GM18867 (cell line): ENCODE measurements around the gene DAPL1.

Source experiments
- ATAC-seq: cut with Tn5 transposase; IDR thresholded peaks from one replicate; pipeline ENCODE4 v1.9.1; 2021; ENCODE audit warnings: mild to moderate bottlenecking, moderate library complexity; ENCODE audit not compliant: unreplicated experiment

Gene DAPL1, protein sequence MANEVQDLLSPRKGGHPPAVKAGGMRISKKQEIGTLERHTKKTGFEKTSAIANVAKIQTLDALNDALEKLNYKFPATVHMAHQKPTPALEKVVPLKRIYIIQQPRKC

DNA sequence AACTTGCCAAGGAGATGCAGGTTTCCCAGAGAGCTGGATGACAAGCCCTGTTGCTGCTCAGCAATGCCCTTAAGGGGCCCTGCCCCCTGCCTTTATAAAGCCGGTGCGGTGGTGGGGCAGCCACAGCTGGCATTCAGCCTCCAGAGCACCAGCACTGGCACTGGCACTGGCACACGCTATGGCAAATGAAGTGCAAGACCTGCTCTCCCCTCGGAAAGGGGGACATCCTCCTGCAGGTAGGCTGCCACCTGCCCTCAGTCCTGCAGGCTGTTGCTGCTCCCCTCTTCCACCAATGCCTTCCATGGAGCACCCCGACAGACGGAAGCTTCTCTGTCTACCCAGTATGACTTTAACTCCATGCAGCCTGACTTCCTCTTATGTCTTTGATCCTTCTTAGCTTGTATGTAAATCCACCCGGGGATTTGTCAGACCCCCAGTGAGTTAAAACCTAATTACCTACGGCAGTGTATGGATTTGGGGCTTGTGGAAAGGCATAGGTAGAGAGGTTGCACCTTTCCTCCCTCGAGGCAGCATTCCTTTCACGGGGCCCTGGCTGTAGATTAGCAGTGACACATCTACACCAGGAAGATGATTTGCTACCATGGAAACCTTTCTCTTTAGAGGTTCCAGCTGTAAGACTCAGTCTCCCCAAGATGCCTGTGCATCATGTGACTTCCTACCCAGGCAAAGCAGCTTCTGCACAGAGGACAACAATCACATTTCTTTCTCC lies at the start of gene DAPL1:
Gene DAPL1, plus strand, starts transcription at position 123 of the 730 bp plus-strand sequence. Its CDS starts 56 bp downstream, at position 179.
- ATAC-seq = no peak

DNA sequence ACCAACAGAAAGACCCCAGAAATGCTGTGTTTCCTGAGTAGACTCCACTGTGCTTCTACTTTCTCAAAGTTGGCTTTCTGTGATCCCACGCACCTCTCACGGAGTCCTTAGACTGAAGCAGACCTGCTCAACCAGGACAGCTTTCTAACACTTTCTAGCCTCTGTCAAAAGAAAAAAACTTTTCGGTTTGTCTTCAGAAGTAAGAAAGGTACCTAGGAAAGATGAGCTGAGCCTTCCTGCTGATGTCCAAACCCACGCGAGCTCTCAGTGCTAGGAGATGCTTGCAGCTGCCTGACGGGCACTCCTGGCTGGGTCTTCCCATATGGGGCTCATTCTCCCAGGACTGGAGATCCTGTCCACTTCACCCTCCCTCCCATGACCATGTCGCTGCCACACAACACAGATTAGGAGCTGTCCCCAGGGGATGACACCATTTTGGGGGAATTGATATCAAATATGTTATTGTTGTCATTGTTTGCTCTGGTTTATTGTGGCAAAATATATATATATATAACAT lies 49.2 kb upstream of the DAPL1 start:
- peak; percentile 3 for ATAC-seq

DNA sequence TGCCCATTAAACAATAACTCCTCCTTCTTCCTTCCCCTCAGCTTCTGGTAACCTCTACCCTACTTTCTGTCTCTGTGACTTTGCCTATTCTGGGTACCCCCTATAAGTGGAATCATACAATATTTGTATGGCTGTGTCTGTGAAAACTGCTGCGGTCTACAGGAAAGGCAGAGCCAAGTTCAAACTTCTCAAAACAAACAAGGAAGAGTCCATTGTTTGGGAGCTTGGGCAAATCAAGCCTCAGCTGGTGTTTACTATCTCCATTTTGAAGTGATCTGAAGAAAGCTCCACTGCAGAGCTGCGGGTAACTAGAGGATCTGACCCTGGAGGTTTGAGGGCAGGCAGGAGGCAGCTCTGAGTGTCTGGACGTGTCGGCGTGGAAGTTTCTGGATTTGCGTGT lies 48.6 kb upstream of the DAPL1 start:
- ATAC-seq = no peak

DNA sequence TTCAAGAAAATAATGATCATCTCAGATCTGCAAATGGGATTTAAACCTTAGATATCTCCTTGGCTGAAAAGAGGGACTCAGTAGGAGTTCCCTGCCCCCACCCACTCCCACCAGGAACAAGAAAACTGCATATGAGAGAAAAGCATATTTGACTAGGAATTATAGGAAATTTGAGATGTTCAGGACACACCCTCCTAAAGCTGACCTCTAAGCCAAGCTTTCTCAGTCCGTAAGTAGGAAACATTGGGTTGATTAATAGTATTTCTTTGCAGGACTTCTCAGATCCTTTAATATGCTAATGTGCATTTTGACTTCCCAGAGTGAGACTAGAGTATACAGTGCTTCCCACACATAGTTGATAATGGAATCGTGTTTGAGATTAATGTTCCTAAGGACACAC lies 47.8 kb upstream of the DAPL1 start:
- ATAC-seq = no peak

DNA sequence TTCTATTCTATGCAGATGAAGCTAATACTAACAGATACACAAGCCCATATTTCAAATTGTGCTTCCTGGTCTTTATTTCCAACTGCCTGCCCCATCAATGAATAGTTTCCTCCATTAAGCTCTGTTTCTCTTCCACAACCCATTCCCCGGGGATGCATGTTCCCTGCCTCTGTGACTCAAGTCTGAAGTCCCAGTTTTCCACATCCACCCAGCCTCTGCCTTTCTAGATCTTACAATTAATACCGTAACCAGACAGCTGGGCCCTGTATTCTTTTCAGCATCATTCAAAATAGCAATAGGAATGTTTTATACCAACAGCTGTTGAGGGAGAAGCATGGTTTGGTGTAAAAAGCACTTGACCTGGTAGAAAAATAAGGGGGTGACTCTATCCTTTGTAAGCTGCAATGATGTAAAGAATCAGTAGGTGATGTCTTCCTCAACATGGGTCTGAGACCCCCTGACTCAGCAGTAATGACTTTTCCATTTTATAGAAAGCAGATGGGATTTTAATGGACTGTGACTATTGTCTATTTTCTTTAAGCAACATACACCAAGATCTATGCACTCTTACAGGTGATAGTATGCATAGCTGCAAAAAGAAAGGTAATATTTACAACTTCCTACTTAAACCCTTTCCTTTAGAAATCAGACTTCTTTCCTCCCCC lies 46.1 kb upstream of the DAPL1 start:
- no peak for ATAC-seq

DNA sequence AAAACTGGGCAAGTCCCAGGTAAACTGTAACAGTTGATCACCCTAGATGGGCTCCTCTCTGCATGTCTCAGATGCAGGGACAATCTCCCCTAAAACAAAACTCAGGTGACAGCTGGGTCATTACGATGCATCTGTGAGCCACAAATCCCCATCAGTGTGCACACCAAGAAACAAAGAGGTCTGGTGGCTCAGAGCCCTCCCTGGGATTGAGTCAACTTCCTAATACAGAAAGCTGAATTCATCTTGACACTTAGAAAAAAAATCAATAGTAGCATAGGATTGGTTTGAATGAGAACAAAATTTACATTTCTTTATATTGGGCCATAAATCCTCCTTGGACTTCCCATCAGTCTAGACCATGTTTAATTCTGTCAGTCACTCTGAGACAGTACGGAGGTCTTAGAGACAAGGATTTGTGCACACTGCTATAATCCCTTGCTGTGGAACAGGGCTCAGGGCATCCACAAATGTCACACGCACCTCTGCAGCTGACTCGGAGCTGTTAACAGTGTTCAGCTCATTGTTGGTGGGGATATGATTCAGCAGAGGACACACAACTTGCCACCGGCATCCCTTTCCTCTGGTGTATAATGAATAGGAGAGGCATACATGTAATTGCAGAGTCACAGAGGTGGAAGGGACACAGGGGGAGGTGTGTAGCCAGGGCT lies 44.5 kb upstream of the DAPL1 start:
- no peak for ATAC-seq

DNA sequence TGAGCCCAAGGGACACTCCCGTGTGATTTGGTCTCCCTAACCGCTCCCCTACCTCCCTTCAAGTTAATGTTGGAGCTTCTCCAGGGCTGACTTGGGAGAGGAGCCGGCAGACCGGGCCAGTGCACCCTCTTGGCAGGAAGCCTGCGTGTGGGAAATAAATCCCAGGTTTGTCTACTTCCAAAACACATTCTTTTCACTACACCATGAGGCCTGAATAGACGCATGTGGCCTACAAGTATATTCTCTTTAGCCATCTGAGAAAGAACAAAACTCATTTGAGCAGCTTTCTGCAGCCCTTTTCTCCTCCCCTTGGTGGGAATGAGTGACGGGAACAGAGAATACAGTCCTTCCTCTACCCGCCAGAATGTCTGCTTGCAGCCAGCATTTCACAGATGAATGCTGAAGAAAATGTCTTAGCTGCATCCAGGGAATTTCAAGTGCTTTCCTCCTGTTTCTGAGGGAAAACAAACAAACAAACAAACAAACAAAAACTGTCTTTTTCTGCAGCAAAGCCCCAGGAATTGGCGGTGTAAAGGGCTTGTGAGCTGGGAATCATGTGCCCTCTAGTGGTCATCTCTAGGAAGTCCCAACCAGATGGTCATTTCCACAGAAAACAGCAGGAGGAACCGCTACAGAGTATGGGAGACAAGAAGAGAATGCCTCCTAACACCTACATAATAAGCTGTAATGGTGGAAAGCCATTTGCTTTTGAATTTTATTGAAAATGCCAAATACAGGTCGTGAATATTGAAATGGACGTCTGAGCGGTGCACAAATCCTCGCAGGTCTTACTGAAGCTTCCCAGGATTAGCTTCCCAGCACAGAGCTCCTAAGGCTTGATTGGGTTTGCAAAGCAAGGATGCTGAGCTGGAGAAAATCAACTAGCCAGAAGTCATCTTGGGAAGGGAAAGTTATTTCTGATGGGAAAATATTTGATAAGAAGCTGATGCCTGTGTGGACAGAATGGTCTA lies 41.2 kb upstream of the DAPL1 start:
- ATAC-seq = peak; percentile 88

DNA sequence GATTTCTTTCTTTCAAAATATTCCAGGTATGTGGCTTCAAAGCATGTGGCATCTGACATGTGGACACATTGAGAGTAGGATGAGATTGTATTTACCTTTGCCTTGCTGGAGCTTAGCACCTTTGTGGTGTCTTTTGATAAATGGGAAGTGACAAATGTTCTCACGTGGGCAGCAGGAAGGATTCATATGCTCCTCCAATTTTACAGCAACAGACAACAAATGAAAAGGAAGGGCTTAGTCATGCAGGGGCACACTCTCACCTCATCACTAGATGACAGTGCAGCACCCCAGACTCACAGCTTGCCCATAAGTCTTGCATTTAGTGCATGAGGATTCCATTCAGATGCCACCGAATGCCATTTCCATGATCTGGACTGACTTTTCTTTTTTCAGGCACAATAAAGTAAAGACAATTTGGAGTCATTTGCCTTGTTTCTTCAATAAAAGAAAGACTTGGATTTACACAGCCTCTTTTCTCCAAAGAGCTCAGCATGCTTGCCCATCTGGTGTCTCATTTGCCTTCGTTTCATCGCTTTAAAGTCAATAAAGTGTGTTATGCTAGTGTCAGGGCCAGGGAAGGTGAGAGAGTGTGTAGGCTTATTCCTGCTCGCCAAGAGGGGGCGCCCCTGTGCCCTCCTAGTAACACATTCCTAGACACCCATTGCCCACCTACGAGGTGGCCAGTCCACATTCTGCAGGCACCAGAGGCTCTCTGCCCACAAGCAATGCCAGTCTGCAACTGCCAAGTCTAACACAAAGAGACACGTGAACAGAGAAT lies 39.6 kb upstream of the DAPL1 start:
- ATAC-seq = no peak

DNA sequence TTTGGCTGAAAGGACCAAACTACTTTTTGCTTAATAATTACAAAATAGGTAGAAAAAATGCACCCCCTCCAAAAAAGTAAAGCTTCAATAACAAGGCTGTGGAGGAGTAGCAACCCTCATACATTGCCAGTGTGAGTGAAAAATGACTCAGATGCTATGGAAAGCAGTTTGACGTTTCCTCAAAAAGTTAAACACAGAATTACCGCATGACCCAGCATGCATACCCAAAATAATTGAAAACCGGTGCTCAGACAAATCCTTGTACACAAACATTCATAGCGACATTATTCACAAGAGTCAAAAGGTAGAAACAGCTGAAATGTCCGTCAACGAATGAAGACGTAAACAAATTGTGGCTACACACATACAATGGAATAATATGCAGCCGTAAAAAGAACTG lies 38.8 kb upstream of the DAPL1 start:
- no peak for ATAC-seq

DNA sequence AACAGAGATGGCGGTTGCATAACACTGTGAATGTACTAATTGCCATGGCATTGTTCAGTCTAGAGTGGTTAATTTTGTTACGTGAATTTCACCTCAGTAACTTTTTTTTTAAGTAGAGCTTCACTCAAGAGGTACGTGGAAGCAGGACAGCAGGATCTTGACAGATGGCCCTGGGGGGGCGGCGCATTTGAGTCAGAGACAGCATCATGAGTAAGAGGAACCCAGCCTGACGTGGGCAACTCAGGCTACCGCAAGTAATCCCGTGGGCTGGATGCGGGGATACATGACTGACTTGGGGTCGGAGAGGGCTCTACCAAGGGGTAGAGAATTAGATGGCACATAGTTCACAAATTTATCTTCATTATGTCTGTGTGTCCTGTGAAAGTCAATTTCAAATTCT lies 38.1 kb upstream of the DAPL1 start:
- ATAC-seq = no peak

DNA sequence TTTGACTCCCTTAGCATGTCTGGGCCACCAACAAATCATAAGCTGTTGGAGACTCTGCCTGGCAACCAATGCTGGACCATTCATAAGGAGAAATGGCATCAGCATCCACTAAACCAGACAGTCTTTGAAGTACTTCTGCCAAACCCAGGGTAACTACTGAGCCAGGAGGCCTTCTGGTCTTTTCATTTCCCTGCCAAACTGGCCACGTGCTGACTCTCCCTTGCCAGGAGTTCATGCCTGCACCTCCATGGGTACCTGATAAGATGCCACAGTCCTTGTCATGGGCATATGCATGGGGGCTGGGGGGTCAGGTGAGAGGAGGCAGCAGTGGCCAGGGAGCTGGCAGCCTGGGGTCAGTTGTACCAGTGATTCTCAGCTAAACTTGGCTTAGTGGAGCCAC lies 34.2 kb upstream of the DAPL1 start:
- ATAC-seq = no peak

DNA sequence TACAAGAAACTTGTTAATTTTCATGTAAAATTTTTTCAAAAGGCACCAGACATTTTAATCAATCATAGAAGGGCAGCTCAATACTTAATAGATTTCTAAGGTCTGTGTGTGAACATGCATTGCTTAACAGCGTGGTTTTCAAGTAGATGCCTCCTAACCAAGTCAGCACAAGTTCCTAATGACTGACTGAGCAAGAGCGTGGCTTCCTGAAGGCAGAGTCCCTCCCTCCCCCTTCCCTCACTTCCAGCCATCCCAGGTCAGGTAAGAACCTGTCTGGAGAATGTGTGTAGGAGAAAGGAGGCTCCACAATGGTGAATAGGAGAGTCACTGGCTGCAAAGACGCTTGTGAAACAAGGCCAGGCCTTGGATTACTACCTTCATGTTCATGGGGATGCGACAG lies 33.5 kb upstream of the DAPL1 start:
- ATAC-seq = no peak

DNA sequence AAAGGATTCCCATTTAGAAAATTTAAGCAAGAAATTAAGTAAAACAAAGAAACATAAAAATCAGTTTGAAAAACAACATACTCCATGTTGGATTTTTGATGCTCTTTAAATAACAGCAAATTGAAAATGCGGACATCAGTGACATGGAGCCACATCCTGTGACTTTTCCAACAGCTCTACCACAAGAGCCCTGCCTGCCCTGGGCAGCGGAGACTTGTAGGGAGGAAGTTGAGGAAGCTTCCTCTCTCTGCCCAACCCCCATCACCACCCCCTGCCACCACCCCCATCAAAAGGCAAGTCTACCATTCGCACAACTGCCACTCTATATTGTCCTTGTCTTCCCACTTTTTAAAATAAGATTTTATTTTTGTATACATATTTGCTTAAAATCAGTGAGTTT lies 32.8 kb upstream of the DAPL1 start:
- ATAC-seq = no peak

DNA sequence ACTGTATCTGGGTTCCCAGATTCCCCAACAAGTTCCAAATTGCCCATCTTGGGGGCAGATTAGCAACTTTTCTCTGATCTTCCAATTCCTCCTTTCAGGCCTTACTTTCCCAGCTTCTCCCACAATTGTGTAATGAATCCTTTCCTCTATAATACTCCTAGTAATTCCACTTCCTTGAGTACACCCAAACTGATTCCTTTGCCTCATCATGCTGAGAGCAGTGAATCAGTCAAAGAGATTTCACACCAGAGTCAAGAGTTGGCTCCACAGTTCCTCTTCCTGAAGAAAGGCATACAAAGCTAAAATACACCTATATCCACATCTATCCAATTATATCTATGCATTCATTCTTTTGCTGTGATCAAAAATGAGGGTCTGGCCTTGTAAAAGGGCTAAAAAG lies 28.6 kb upstream of the DAPL1 start:
- no peak for ATAC-seq

DNA sequence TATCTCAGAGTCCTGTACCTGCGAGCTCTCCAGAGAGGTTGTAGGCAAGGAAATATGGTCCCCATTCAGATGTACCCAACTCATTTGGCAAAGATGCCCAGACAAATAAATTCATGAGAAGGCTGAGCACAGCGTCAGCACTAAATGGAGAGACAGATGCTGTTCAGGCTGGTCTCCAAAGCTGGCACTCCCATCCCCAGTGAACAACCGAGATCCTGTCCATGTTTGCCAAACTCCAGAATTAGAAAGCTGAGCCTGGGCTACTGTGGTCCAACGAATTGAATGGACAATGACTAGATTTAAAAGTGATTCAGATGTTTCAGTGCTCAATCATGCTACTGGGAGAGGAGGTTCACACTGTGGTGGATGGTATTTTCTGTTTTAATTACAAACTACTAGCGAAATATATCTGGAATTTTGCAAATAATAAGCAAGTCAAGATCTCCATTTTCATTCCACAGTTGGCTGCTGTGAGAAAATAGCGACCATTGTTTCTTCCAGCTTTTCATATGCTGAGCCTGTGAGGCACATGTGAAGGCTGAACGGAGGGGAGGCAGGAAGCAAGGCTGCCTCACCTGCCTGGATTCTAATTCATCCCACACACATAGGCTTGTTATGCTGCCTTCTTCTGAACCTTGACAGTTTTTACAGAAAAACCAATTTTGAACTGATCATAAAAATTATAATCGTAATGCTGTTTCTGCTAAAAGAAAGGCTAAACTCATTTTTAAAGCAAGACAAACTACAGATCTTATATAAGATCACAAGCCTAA lies 22.6 kb upstream of the DAPL1 start:
- no peak for ATAC-seq

DNA sequence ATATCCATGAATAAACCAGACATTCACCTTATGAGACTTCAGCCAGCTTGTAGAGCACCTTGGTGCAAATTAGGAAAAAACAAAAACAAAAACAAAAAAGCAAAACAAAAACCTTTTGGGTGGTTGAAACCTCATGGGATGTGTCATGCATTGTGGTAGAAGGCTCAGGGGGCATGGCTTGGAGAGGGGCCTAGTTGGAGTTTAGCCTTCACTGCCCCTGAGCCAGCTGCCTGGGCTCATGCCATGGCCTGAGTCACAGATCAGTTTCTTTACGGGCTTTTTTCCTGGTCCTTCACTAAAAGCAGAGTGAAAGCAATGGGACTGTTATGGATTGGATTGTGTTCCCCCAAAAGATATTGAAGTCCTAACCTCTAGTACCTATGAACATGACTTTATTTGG lies 22.0 kb upstream of the DAPL1 start:
- ATAC-seq = no peak

DNA sequence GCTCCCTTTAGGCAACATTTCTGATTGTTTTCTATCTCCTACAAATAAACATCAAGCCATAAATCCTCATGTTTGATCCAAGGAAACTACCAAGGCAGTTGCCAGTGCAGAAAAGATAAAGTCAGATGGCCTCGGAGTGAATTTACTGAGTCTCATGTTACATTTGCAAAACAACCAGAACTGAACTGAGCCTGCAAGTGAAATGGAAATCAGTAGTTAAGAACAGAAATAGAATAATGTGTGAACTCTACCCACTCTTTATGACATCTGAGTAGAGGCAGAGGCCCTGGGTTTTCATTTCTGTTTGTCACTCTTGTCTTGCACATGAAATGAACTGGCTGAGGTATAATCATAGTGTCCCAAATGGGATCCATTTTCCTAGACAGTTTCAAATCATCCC lies 20.4 kb upstream of the DAPL1 start:
- peak; percentile 81 for ATAC-seq

DNA sequence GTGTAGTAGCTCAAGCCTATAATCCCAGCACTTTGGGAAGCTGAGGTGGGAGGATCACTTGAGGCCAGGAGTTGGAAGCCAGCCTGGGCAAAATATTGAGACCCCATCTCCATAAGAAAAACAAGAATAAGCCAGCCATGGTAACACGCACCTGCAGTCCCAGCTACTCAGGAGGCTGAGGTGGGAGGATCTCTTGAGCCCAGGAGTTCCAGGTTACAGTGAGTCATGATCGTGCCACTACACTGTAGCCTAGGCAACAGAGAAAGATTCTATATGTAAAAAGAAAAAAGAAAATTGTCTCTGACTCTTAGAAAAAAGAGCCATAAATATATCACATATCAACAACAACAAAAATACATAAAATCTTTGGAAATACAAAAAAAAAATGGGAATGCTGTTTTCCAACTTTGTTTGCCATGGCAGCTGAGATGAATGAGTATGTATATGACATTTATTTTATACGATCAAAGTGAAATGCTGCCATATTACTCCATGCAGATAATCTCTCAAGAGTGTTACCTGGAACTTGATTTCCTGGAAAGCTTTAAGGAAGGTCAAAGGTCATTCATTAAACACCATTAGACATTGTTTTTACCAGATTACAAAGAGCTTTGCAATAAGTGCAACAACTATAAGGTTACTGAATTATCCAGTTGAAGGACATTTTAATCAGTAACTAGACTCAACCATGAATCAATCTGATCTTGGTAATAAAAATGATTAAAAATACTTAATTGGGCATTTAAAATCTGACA lies 19.7 kb upstream of the DAPL1 start:
- ATAC-seq = no peak
